ENCODE results near the gene CRAMP1.

DNA sequence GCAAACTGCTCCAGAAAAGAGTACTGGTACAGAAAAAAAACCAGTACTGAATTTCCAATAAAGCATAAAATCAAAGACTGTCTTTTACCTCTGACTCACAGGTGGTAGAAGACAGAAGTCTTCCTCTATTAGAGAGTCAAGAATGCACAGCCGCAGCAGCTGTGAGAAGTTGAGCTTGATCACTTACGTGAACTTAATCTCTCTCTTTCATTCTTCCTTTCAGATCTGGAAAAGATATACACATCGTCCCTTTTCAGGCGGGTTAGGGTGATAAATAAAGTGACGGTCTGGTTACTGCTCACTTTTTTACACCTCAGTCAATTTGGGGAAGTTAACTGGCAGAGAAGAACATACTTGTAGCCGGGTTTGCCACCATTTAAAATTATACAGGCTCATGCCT lies 4.2 kb upstream of the CRAMP1 start:
- TF ChIP-seq, protein P1, sequence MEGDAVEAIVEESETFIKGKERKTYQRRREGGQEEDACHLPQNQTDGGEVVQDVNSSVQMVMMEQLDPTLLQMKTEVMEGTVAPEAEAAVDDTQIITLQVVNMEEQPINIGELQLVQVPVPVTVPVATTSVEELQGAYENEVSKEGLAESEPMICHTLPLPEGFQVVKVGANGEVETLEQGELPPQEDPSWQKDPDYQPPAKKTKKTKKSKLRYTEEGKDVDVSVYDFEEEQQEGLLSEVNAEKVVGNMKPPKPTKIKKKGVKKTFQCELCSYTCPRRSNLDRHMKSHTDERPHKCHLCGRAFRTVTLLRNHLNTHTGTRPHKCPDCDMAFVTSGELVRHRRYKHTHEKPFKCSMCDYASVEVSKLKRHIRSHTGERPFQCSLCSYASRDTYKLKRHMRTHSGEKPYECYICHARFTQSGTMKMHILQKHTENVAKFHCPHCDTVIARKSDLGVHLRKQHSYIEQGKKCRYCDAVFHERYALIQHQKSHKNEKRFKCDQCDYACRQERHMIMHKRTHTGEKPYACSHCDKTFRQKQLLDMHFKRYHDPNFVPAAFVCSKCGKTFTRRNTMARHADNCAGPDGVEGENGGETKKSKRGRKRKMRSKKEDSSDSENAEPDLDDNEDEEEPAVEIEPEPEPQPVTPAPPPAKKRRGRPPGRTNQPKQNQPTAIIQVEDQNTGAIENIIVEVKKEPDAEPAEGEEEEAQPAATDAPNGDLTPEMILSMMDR (IDR thresholded peaks at IDR 0.05) = no peak
- TF ChIP-seq KDM5A (IDR thresholded peaks at IDR 0.05) = no peak
- TF ChIP-seq MAX (IDR thresholded peaks at IDR 0.05) = no peak
